Astrocyte (in vitro differentiated cells and primary cell): ENCODE data around the gene MPZL1. TPM values are rescaled to one million over a fixed set of nuclear protein-coding genes. Genes with fewer than 3 reads are reported as not detected.

Experiments
- DNase-seq: peaks from one replicate; pipeline ENCODE4 v3.0.0-alpha.2; 2010; ENCODE audit warnings: low read depth
- FAIRE-seq: peaks from 2 replicates; lab custom pipeline; 2011; peaks lifted over from hg19 to GRCh38; lab: Jason Lieb, UNC
- H2AFZ ChIP-seq: 2 replicates; pipeline ENCODE4 v1.6.0; 2012; ENCODE audit warnings: low read depth, low read length, inconsistent platforms
- H3K27ac ChIP-seq: 2 replicates; pipeline ENCODE4 v1.5.1; 2011; ENCODE audit warnings: low read depth, low read length, inconsistent platforms
- H3K27me3 ChIP-seq: 2 replicates; pipeline ENCODE4 v1.6.0; 2011; ENCODE audit warnings: low read length, inconsistent platforms; ENCODE audit not compliant: insufficient read depth
- H3K36me3 ChIP-seq: 2 replicates; pipeline ENCODE4 v1.5.1; 2011; ENCODE audit warnings: low read length, inconsistent platforms; ENCODE audit not compliant: insufficient read depth
- H3K4me1 ChIP-seq: 2 replicates; pipeline ENCODE4 v1.5.1; 2011; ENCODE audit warnings: low read length, inconsistent platforms; ENCODE audit not compliant: insufficient read depth
- H3K4me2 ChIP-seq: 2 replicates; pipeline ENCODE4 v1.6.0; 2012; ENCODE audit warnings: low read length, inconsistent platforms
- H3K4me3 ChIP-seq: 2 replicates; pipeline ENCODE4 v1.5.1; 2011; ENCODE audit warnings: low read depth, mild to moderate bottlenecking, low read length, inconsistent platforms; ENCODE audit not compliant: insufficient read depth
- H3K79me2 ChIP-seq: 2 replicates; pipeline ENCODE4 v1.6.0; 2012; ENCODE audit warnings: mild to moderate bottlenecking, low read length, inconsistent platforms; ENCODE audit not compliant: insufficient read depth
- H3K9ac ChIP-seq: 2 replicates; pipeline ENCODE4 v1.6.0; 2012; ENCODE audit warnings: mild to moderate bottlenecking, low read length, inconsistent platforms
- H3K9me3 ChIP-seq: 2 replicates; pipeline ENCODE4 v1.5.1; 2012; ENCODE audit warnings: low read depth, mild to moderate bottlenecking, low read length, inconsistent platforms; ENCODE audit not compliant: insufficient read depth
- H4K20me1 ChIP-seq: 2 replicates; pipeline ENCODE4 v1.6.0; 2012; ENCODE audit warnings: low read length, inconsistent platforms; ENCODE audit not compliant: insufficient read depth
- H3K27ac Mint-ChIP-seq: one replicate; pipeline ENCODE4 v1.8.0; 2021; ENCODE audit warnings: mild to moderate bottlenecking, mixed read lengths; ENCODE audit not compliant: unreplicated experiment
- H3K27me3 Mint-ChIP-seq: one replicate; pipeline ENCODE4 v1.8.0; 2021; ENCODE audit warnings: low read depth, mixed read lengths; ENCODE audit not compliant: unreplicated experiment
- H3K36me3 Mint-ChIP-seq: one replicate; pipeline ENCODE4 v1.8.0; 2021; ENCODE audit warnings: low read depth, mixed read lengths; ENCODE audit not compliant: unreplicated experiment
- H3K4me1 Mint-ChIP-seq: one replicate; pipeline ENCODE4 v1.8.0; 2021; ENCODE audit warnings: low read depth, mixed read lengths; ENCODE audit not compliant: unreplicated experiment
- H3K4me3 Mint-ChIP-seq: one replicate; pipeline ENCODE4 v1.8.0; 2021; ENCODE audit warnings: mild to moderate bottlenecking, moderate library complexity, mixed read lengths; ENCODE audit not compliant: unreplicated experiment
- H3K9me3 Mint-ChIP-seq: one replicate; pipeline ENCODE4 v1.8.0; 2021; ENCODE audit warnings: mild to moderate bottlenecking, mixed read lengths; ENCODE audit not compliant: unreplicated experiment
- EZH2 ChIP-seq: IDR thresholded peaks from 2 replicates; pipeline ENCODE4 v1.6.1; 2012; ENCODE audit warnings: mild to moderate bottlenecking, low read length, inconsistent platforms; ENCODE audit not compliant: insufficient read depth
- total RNA-seq: library from RNA; stranded (reverse); gene quantifications from 2 replicates; pipeline ENCODE4 v1.2.1, GENCODE V29; 2021
- TF ChIP-seq, protein P1 (sequence below): IDR thresholded peaks from 2 replicates; pipeline ENCODE4 v1.5.1; 2011; ENCODE audit warnings: low read depth, mild to moderate bottlenecking, inconsistent platforms, low read length, moderate library complexity; ENCODE audit not compliant: insufficient read depth

Gene MPZL1
- total RNA-seq, 1 donor from 2014 or later, result 240 TPM

DNA sequence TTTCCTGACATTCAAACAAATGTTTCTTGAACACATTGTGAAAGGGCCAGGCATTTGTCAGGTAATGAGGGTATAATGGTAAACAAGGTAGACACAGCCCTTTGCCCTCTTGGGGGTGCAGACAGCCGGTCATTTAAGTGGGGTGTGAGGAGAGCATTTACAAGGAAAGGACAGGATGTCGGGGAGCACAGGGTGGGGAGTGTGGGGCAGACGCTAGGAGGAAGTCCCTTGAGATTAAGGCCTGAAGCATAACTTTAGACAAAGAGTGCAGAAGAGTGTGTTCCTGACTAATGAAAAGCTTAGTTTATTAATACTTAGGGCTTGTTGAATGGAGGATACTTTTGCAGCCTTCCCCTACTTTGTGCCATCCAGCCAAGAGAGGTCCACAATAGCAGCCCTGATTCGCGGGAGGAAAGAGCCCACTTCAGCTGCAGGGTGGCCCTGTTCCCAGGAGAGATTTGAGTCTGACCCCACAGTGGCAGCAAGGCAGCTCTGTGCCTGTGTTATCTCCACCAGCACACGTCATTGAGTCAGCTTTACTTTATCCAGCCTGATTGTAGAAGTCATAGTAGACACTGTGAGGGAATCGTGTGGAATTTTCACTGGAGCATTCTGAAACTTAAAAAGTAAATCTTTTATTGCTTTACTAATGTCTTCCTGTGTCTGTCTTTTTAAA, 35.1 kb downstream of the MPZL1 start:
- H3K4me3 Mint-ChIP-seq, result no peak overlapping the region
- DNase-seq (peak; percentile 55), FAIRE-seq (no peak)
- no peaks in the 10 kb centered on the region for H3K27me3 Mint-ChIP-seq
- Histone ChIP-seq H2AFZ (no peak overlapping the region), H3K9ac (no peak overlapping the region), H3K27ac (no peak overlapping the region), H3K79me2 (peaks cover 89% of the 10 kb centered on the region), H3K27me3 (no peaks in the 10 kb centered on the region), H3K36me3 (no peaks in the 10 kb centered on the region), H3K4me1 (peaks cover 12% of the 10 kb centered on the region), H3K4me3 (no peak overlapping the region), H3K9me3 (no peaks in the 10 kb centered on the region), H4K20me1 (peaks cover 79% of the 10 kb centered on the region), H3K4me2 (no peak overlapping the region)
- no peaks in the 10 kb centered on the region for H3K9me3 Mint-ChIP-seq
- H3K27ac Mint-ChIP-seq, result no peak overlapping the region
- TF ChIP-seq, protein P1, sequence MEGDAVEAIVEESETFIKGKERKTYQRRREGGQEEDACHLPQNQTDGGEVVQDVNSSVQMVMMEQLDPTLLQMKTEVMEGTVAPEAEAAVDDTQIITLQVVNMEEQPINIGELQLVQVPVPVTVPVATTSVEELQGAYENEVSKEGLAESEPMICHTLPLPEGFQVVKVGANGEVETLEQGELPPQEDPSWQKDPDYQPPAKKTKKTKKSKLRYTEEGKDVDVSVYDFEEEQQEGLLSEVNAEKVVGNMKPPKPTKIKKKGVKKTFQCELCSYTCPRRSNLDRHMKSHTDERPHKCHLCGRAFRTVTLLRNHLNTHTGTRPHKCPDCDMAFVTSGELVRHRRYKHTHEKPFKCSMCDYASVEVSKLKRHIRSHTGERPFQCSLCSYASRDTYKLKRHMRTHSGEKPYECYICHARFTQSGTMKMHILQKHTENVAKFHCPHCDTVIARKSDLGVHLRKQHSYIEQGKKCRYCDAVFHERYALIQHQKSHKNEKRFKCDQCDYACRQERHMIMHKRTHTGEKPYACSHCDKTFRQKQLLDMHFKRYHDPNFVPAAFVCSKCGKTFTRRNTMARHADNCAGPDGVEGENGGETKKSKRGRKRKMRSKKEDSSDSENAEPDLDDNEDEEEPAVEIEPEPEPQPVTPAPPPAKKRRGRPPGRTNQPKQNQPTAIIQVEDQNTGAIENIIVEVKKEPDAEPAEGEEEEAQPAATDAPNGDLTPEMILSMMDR, result no peak
- TF ChIP-seq EZH2, result no peak
- peaks cover 7% of the 10 kb centered on the region for H3K36me3 Mint-ChIP-seq
- H3K4me1 Mint-ChIP-seq, result peaks cover 59% of the 10 kb centered on the region

DNA sequence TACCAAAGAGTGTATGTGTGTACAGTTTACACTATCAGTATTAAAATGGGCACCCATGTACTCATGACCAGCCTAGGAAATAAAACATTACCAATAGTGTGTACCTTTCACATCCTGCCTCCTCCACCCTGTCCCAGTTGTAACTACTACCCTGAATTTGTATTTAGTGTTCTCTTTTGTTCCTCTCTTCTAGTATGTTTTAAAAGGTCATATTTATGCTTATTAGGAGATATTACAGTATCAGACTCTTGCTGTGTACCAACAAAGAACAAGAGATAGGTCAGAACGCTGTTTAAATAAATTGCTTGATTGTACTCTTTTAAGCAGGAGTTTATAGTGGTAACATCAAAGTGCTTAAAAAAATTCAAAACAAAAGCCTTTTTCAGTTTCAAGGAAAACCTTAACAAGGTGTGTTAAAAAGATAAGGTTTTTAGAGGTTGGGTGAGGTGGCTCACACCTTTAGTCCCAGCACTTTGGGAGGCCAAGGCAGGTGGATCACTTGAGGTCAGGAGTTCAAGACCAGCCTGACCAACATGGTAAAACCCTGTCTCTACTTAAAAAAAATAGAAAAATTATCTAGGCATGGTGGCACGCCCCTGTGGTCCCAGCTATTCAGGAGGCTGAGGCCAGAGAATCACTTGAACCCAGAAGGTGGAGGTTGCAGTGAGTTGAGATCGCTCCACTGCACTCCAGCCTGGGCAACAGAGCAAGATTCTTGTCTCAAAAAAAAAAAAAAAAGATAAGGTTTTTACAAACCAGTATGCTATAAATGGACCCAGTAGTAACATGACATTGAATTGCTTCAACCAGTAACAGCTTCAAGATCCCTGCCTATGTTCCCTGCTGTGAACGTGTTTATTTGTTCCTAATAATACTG, 35.9 kb downstream of the MPZL1 start:
- H3K4me3 Mint-ChIP-seq, result no peak overlapping the region
- peaks cover 91% of the 10 kb centered on the region for H3K79me2 ChIP-seq
- H3K9me3 Mint-ChIP-seq, result no peaks in the 10 kb centered on the region
- no peak for TF ChIP-seq EZH2
- TF ChIP-seq, protein P1, result no peak
- no peaks in the 10 kb centered on the region for H3K9me3 ChIP-seq
- H3K4me2 ChIP-seq, result no peak overlapping the region
- H3K9ac ChIP-seq, result no peak overlapping the region
- peaks cover 7% of the 10 kb centered on the region for H3K36me3 Mint-ChIP-seq
- H3K4me3 ChIP-seq, result no peak overlapping the region
- H3K27me3 Mint-ChIP-seq, result no peaks in the 10 kb centered on the region
- H2AFZ ChIP-seq, result no peak overlapping the region
- H3K4me1 Mint-ChIP-seq, result peaks cover 53% of the 10 kb centered on the region
- H4K20me1 ChIP-seq, result peaks cover 85% of the 10 kb centered on the region
- H3K27me3 ChIP-seq, result no peaks in the 10 kb centered on the region
- H3K36me3 ChIP-seq, result no peaks in the 10 kb centered on the region
- no peak for DNase-seq
- no peak overlapping the region for H3K27ac Mint-ChIP-seq
- no peak overlapping the region for H3K27ac ChIP-seq
- FAIRE-seq, result no peak
- H3K4me1 ChIP-seq, result peaks cover 4% of the 10 kb centered on the region
